HepG2 (cell line): ENCODE measurements around the gene ABCC3. TPM values are rescaled to one million over a fixed set of nuclear protein-coding genes. Genes with fewer than 3 reads are reported as not detected.

Experiments used
- ATAC-seq: fragments of 200-7000 bp; cut with Tn5 transposase; 3 replicates; pipeline ENCODE4 v1.9.1; 2020; ENCODE audit warnings: mild to moderate bottlenecking, moderate library complexity
- BruUV-seq: library from RNA; stranded (reverse); fragments of 400-500 nt; replicated peaks from 2 replicates; lab custom pipeline; 2021; lab: Mats Ljungman, UMichigan
- CTCF ChIA-PET: fragments of 300-600 bp; formaldehyde crosslinking; extraction: SDS; loops from one replicate; lab custom pipeline; 2021; ENCODE audit warnings: low total read pairs, inconsistent platforms, low intra/inter-chr PET ratio; lab: Yijun Ruan, JAX
- POLR2A ChIA-PET: fragments of 350-600 bp; sonication (Branson Sonifier 250); formaldehyde crosslinking; loops from one replicate; lab custom pipeline; 2020; ENCODE audit warnings: antibody characterized with exemption, inconsistent platforms; lab: Yijun Ruan, JAX
- DNase-seq: peaks from one replicate; pipeline ENCODE4 v3.0.0-alpha.2; 2015; ENCODE audit warnings: low spot score
- FAIRE-seq: peaks from 3 replicates; lab custom pipeline; 2011; peaks lifted over from hg19 to GRCh38; lab: Jason Lieb, UNC
- H2AFZ ChIP-seq: one replicate; pipeline ENCODE4 v1.6.1; 2011; ENCODE audit warnings: low read length, inconsistent platforms
- H3K27ac ChIP-seq: fragments of 300-600 bp; 3 replicates; pipeline ENCODE4 v1.8.0; 2011; ENCODE audit warnings: mixed run types, mild to moderate bottlenecking, mixed read lengths, low read length, inconsistent platforms; ENCODE audit not compliant: insufficient read depth; ENCODE audit errors: extremely low read length
- H3K27me3 ChIP-seq, 2 experiments: fragments of 200-600 bp in 1 of 2; 2 replicates in 1 of 2; 3 replicates in 1 of 2; pipeline versions ENCODE4 v1.6.0 to v1.8.0; 2011; ENCODE audit warnings: low read length in 2 of 2, mild to moderate bottlenecking in 2 of 2, moderate library complexity in 2 of 2, inconsistent platforms in 1 of 2; ENCODE audit not compliant: insufficient read depth in 2 of 2, control insufficient read depth in 1 of 2
- H3K36me3 ChIP-seq, 2 experiments: fragments of 200-600 bp in 1 of 2; replicated peaks in 1 of 2; 2 replicates in 1 of 2; 3 replicates in 1 of 2; pipeline versions ENCODE4 v1.5.1 to v1.8.0; 2011; ENCODE audit warnings: low read length in 2 of 2, inconsistent platforms in 1 of 2; ENCODE audit not compliant: insufficient read depth in 2 of 2, control insufficient read depth in 1 of 2
- H3K4me1 ChIP-seq: 2 replicates; pipeline ENCODE4 v1.5.1; 2012; ENCODE audit warnings: low read length, inconsistent platforms; ENCODE audit not compliant: insufficient read depth
- H3K4me2 ChIP-seq: 2 replicates; pipeline ENCODE4 v1.6.0; 2011; ENCODE audit warnings: low read depth, low read length, inconsistent platforms
- H3K4me3 ChIP-seq, 3 experiments: fragments of 200-600 bp in 1 of 3; sonication (generic), shearing (Covaris generic) in 1 of 3; replicated peaks in 1 of 3; 2 replicates each; pipeline ENCODE4 v1.5.1; 2011 to 2016; ENCODE audit warnings: low read length in 3 of 3, inconsistent platforms in 2 of 3, low read depth in 2 of 3, mild to moderate bottlenecking in 2 of 3, control low read depth in 1 of 3, mixed read lengths in 1 of 3; ENCODE audit not compliant: insufficient read depth in 1 of 3
- H3K79me2 ChIP-seq: one replicate; pipeline ENCODE4 v1.6.1; 2011; ENCODE audit warnings: low read length, inconsistent platforms; ENCODE audit not compliant: insufficient read depth
- H3K9ac ChIP-seq: 2 replicates; pipeline ENCODE4 v1.6.0; 2011; ENCODE audit warnings: mild to moderate bottlenecking, low read depth, low read length, inconsistent platforms; ENCODE audit not compliant: insufficient read depth
- H3K9me3 ChIP-seq: 2 replicates; pipeline ENCODE4 v1.5.1; 2012; ENCODE audit warnings: mild to moderate bottlenecking, low read length
- H4K20me1 ChIP-seq: 2 replicates; pipeline ENCODE4 v1.6.0; 2011; ENCODE audit warnings: inconsistent platforms, mild to moderate bottlenecking, low read length, moderate library complexity; ENCODE audit not compliant: insufficient read depth
- BHLHE40 ChIP-seq: IDR thresholded peaks from 2 replicates; pipeline ENCODE4 v1.6.1; 2011; ENCODE audit warnings: low read length, improper control_type of control experiment
- BRD4 ChIP-seq: sonication (generic); formaldehyde crosslinking; IDR thresholded peaks from 2 replicates; pipeline ENCODE4 v1.4.0; 2020; ENCODE audit warnings: missing genetic modification reagents
- ELF4 ChIP-seq: sonication (generic); formaldehyde crosslinking; IDR thresholded peaks from 2 replicates; pipeline ENCODE4 v1.5.0; 2020; ENCODE audit warnings: missing genetic modification reagents, mild to moderate bottlenecking, moderate library complexity, borderline replicate concordance
- MAFF ChIP-seq: IDR thresholded peaks from 2 replicates; pipeline ENCODE4 v1.6.1; 2011; ENCODE audit warnings: low read depth, low read length, improper control_type of control experiment
- MAFK ChIP-seq, 2 experiments: IDR thresholded peaks in 1 of 2; conservative IDR thresholded peaks in 1 of 2; 2 replicates each; pipeline ENCODE4 v1.6.1; 2011; ENCODE audit warnings: improper control_type of control experiment in 2 of 2, low read length in 2 of 2
- MTF1 ChIP-seq: sonication (generic); formaldehyde crosslinking; IDR thresholded peaks from 2 replicates; pipeline ENCODE4 v1.5.0; 2020; ENCODE audit warnings: missing genetic modification reagents
- PAX8 ChIP-seq: sonication (generic); formaldehyde crosslinking; IDR thresholded peaks from 2 replicates; pipeline ENCODE4 v1.8.0; 2022; ENCODE audit warnings: mild to moderate bottlenecking, missing genetic modification reagents, borderline replicate concordance
- ZFP41 ChIP-seq: sonication (generic); formaldehyde crosslinking; IDR thresholded peaks from 2 replicates; pipeline ENCODE4 v1.4.0; 2020; ENCODE audit warnings: mild to moderate bottlenecking, missing genetic modification reagents, borderline replicate concordance
- ZNF224 ChIP-seq: sonication (generic); formaldehyde crosslinking; IDR thresholded peaks from 2 replicates; pipeline ENCODE4 v1.5.0; 2020; ENCODE audit warnings: mild to moderate bottlenecking, missing genetic modification reagents
- ZNF3 ChIP-seq: IDR thresholded peaks from 2 replicates; pipeline ENCODE4 v1.7.0; 2017; ENCODE audit warnings: inconsistent platforms
- WGBS: methylation state at CpG from one replicate; pipeline ENCODE4 v1.1.6; 2017; ENCODE audit warnings: low lambda C conversion rate; 5-methylcytosine and 5-hydroxymethylcytosine counted together
- in situ Hi-C: cut with HindIII; loops from 2 replicates; pipeline ENCODE4 v1.10.0; 2017; ENCODE audit warnings: low pct_unique_long_range_greater_than_20kb; ENCODE audit not compliant: extremely low pct_ligation_motif_present
- intact Hi-C: fragments of 100-400 bp; cut with micrococcal nuclease; formaldehyde crosslinking; loops from one replicate; pipeline ENCODE4 v1.10.0; 2022; ENCODE audit not compliant: unreplicated experiment
- polyA plus RNA-seq, 8 experiments: library from polyadenylated mRNA; depleted of rRNA in 3 of 8; stranded (reverse) in 7 of 8; unstranded in 1 of 8; fragments of >200 nt; fragmentation: Illumina TruSeq in 4 of 8; extraction: Trizol in 4 of 8; gene quantifications; 2 replicates each; pipeline versions ENCODE4 v1.2.1 to v1.2.3, GENCODE V29; 2011 to 2016; ENCODE audit warnings: low read depth in 4 of 8, missing spikeins in 1 of 8, mixed read lengths in 1 of 8; ENCODE audit not compliant: insufficient read depth in 1 of 8
- total RNA-seq, 5 experiments: library from RNA; depleted of rRNA; stranded (reverse); fragments of >200 nt; fragmentation: Illumina TruSeq; extraction: Trizol; gene quantifications; 2 replicates each; pipeline ENCODE4 v1.2.3, GENCODE V29; 2016; ENCODE audit warnings: low read depth in 1 of 5
- TF ChIP-seq, protein P1 (sequence below): IDR thresholded peaks from 2 replicates; pipeline ENCODE4 v1.6.1; 2016; ENCODE audit warnings: low read depth, control low read depth
- TF ChIP-seq, protein P2 (sequence below): sonication (generic); formaldehyde crosslinking; IDR thresholded peaks from 2 replicates; pipeline ENCODE4 v1.4.0; 2020; ENCODE audit warnings: mild to moderate bottlenecking, missing genetic modification reagents

The ABCC3 gene
- total and polyA plus RNA-seq, 2 of the 13 experiments (the other 11 are each of a cell fraction or from before 2014, with no cell fraction given) = 25.2 to 50.7 TPM

DNA sequence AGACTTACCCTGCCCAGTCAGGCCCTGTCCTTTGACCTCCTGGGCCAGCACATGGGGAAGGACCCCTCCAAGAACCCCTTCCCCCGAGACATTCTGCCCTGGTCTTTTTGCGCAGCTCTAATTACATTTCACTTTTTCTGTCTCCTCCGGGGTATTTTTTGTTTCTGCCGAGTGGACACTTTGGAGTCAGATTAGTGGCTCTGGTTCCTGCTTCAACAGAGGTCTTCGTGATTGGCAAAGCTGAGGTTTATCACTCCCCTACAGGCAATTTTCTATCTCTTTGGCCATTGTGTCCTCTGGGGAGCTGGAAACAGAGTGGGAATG, 49.6 kb downstream of the ABCC3 start:
- intact Hi-C loops = loop anchor here (1.0 kb wide), 1 partner anchor 9 kb away; no protein-coding TSS in a partner anchor
- no peaks in the 10 kb centered on the region for H3K9me3 ChIP-seq
- H3K36me3 ChIP-seq = no peaks in the 10 kb centered on the region
- CTCF ChIA-PET = interaction anchor here (1.4 kb wide), 1 partner anchor 21 kb away, joined by 3 read pairs; no protein-coding TSS in a partner anchor
- POLR2A ChIA-PET = interaction anchor here (0.9 to 21.3 kb wide), 24 partner anchors 9 to 260 kb away, joined by 3 to 839 read pairs (median 8); partner anchors contain the start of genes ABCC3, ANKRD40, CACNA1G and LUC7L3
- in situ Hi-C loops = no loop called here
- H3K27ac ChIP-seq = peak overlapping the region; percentile 99
- DNase-seq = no peak
- H3K27me3 ChIP-seq = no peaks in the 10 kb centered on the region; a peak in 1 of 5 replicates
- peak overlapping the region; percentile 93 for H3K4me2 ChIP-seq
- no peak for ATAC-seq
- H4K20me1 ChIP-seq = no peaks in the 10 kb centered on the region
- TF ChIP-seq ZFP41 (CRISPR knock-in tag) = peak; percentile 3; the same call in 1 of the 2 replicates
- no peak for TF ChIP-seq BRD4 (CRISPR knock-in tag)
- TF ChIP-seq MAFK (conservative IDR thresholded peaks at IDR 0.05 in 1 of 2, IDR thresholded peaks at IDR 0.05 in 1 of 2; ENCODE audit: low read length in 2 of 2) = peak; percentile 45; a peak in 2 of 4 replicates
- 0 out of 2 replicates have a peak, but pooled peaks have one; percentile 40 for TF ChIP-seq PAX8 (CRISPR knock-in tag)
- TF ChIP-seq MTF1 (CRISPR knock-in tag) = no peak
- 0 out of 2 replicates have a peak, but pooled peaks have one; percentile 3 for TF ChIP-seq ZNF224 (CRISPR knock-in tag)
- no peak for TF ChIP-seq ZNF3
- TF ChIP-seq ELF4 = 0 out of 2 replicates have a peak, but pooled peaks have one; percentile 15
- peak; percentile 44; the same call in 1 of the 2 replicates for TF ChIP-seq MAFF
- TF ChIP-seq, protein P1, sequence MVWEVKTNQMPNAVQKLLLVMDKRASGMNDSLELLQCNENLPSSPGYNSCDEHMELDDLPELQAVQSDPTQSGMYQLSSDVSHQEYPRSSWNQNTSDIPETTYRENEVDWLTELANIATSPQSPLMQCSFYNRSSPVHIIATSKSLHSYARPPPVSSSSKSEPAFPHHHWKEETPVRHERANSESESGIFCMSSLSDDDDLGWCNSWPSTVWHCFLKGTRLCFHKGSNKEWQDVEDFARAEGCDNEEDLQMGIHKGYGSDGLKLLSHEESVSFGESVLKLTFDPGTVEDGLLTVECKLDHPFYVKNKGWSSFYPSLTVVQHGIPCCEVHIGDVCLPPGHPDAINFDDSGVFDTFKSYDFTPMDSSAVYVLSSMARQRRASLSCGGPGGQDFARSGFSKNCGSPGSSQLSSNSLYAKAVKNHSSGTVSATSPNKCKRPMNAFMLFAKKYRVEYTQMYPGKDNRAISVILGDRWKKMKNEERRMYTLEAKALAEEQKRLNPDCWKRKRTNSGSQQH (CRISPR knock-in tag) = 0 out of 2 replicates have a peak, but pooled peaks have one; percentile 27
- TF ChIP-seq, protein P2, sequence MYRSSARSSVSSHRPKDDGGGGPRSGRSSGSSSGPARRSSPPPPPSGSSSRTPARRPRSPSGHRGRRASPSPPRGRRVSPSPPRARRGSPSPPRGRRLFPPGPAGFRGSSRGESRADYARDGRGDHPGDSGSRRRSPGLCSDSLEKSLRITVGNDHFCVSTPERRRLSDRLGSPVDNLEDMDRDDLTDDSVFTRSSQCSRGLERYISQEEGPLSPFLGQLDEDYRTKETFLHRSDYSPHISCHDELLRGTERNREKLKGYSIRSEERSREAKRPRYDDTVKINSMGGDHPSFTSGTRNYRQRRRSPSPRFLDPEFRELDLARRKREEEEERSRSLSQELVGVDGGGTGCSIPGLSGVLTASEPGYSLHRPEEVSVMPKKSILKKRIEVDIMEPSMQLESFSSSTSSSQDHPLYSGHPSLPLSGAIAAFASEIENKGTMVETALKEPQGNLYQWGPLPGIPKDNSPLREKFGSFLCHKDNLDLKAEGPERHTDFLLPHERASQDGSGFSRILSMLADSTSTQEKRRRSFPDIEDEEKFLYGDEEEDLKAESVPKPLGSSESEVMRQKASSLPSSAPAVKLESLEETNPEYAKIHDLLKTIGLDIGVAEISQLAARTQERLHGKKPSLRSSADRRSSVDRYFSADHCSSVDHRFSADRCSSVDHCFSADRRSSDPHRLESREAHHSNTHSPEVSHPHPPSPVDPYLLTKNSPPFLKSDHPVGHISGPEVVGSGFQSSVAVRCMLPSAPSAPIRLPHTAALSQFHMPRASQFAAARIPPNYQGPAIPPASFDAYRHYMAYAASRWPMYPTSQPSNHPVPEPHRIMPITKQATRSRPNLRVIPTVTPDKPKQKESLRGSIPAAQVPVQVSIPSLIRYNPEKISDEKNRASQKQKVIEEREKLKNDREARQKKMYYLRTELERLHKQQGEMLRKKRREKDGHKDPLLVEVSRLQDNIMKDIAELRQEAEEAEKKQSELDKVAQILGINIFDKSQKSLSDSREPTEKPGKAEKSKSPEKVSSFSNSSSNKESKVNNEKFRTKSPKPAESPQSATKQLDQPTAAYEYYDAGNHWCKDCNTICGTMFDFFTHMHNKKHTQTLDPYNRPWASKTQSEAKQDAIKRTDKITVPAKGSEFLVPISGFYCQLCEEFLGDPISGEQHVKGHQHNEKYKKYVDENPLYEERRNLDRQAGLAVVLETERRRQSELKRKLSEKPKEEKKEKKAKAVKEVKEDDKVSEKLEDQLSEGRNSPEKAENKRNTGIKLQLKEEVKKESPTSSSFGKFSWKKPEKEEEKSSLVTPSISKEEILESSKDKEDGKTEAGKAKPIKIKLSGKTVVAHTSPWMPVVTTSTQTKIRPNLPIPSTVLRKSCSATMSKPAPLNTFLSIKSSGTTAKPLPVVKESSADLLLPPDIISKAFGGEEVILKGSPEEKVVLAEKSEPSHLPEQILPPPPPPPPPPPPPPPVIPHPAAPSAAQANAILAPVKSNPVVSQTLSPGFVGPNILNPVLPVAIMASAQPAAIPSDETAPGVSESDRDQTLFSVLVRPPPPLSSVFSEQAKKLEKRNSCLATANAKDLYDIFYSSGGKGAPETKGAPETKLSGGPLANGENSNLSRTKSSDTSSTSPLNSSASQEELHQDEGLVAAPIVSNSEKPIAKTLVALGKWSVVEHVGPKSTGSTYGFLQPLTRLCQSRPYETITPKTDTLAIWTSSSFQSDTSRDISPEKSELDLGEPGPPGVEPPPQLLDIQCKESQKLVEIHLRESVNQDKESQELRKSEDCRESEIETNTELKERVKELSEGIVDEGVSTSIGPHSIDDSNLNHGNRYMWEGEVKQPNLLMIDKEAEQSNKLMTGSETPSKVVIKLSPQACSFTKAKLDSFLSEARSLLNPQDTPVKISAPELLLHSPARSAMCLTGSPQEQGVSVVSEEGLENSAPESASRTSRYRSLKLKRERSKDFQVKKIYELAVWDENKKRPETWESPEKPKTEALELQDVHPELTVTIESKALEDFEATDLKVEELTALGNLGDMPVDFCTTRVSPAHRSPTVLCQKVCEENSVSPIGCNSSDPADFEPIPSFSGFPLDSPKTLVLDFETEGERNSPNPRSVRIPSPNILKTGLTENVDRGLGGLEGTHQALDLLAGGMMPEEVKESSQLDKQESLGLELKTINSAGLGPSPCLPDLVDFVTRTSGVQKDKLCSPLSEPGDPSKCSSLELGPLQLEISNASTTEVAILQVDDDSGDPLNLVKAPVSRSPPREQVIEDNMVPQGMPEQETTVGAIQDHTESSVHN = 0 out of 2 replicates have a peak, but pooled peaks have one; percentile 21
- TF ChIP-seq BHLHE40 = no peak
- H3K79me2 ChIP-seq = peaks cover 18% of the 10 kb centered on the region
- peak overlapping the region; percentile 23 to 75 (median 38); a peak in 5 of 6 replicates for H3K4me3 ChIP-seq
- BruUV-seq = no TSS peak
- FAIRE-seq = no peak
- H3K4me1 ChIP-seq = peaks cover 98% of the 10 kb centered on the region
- no peak overlapping the region for H2AFZ ChIP-seq
- 13% methylated on average over 5 of the region's 5 CpGs for WGBS
- peak overlapping the region; percentile 87 for H3K9ac ChIP-seq
